Neuronal stem cell (in vitro differentiated cells): ENCODE measurements around the gene DPEP3.

ENCODE experiments used
- DNase-seq: peaks from one replicate; pipeline ENCODE4 v3.0.0-alpha.2; 2013; ENCODE audit warnings: low spot score
- H2AFZ ChIP-seq: one replicate; pipeline ENCODE4 v1.6.1; 2013; ENCODE audit warnings: mild to moderate bottlenecking, low read length, inconsistent platforms
- H2AK5ac ChIP-seq: 2 replicates; pipeline ENCODE4 v1.6.1; 2013; ENCODE audit warnings: low read depth, mild to moderate bottlenecking, inconsistent platforms, low read length, moderate library complexity, mixed read lengths
- H2BK120ac ChIP-seq: 2 replicates; pipeline ENCODE4 v1.6.1; 2013; ENCODE audit warnings: low read depth, mild to moderate bottlenecking, inconsistent platforms, low read length, moderate library complexity, mixed read lengths
- H2BK12ac ChIP-seq: one replicate; pipeline ENCODE4 v1.6.1; 2013; ENCODE audit warnings: low read length, inconsistent platforms
- H2BK15ac ChIP-seq: 2 replicates; pipeline ENCODE4 v1.6.1; 2013; ENCODE audit warnings: mild to moderate bottlenecking, low read length, inconsistent platforms, mixed read lengths
- H2BK5ac ChIP-seq: one replicate; pipeline ENCODE4 v1.6.1; 2013; ENCODE audit warnings: inconsistent platforms, mild to moderate bottlenecking, low read length, moderate library complexity
- H3K14ac ChIP-seq: one replicate; pipeline ENCODE4 v1.6.1; 2013; ENCODE audit warnings: low read length, inconsistent platforms
- H3K18ac ChIP-seq: 2 replicates; pipeline ENCODE4 v1.6.1; 2013; ENCODE audit warnings: low read length, inconsistent platforms
- H3K23ac ChIP-seq: 2 replicates; pipeline ENCODE4 v1.6.1; 2013; ENCODE audit warnings: low read depth, mild to moderate bottlenecking, mixed read lengths, low read length, inconsistent platforms; ENCODE audit not compliant: poor library complexity
- H3K27ac ChIP-seq: replicated peaks from 3 replicates; pipeline ENCODE4 v1.5.1; 2013; ENCODE audit warnings: low read length, inconsistent platforms
- H3K27me3 ChIP-seq, 3 experiments: 2 replicates each; pipeline ENCODE4 v1.6.1; 2013; ENCODE audit warnings: low read length in 3 of 3, mild to moderate bottlenecking in 2 of 3, inconsistent platforms in 1 of 3, low read depth in 1 of 3, mixed read lengths in 1 of 3, moderate library complexity in 1 of 3; ENCODE audit not compliant: control insufficient read depth in 3 of 3, insufficient read depth in 3 of 3
- H3K36me3 ChIP-seq, 2 donors: replicated peaks in 1 of 2; 2 replicates each; pipeline ENCODE4 v1.6.1; 2013; ENCODE audit warnings: low read length in 2 of 2; ENCODE audit not compliant: control insufficient read depth in 2 of 2, insufficient read depth in 2 of 2
- H3K4ac ChIP-seq: 2 replicates; pipeline ENCODE4 v1.6.1; 2013; ENCODE audit warnings: inconsistent platforms, mild to moderate bottlenecking, low read length, moderate library complexity
- H3K4me1 ChIP-seq, 2 donors: 1 replicate in 1 of 2; 2 replicates in 1 of 2; pipeline ENCODE4 v1.6.1; 2013; ENCODE audit warnings: low read length in 2 of 2, low read depth in 1 of 2; ENCODE audit not compliant: control insufficient read depth in 2 of 2, insufficient read depth in 1 of 2
- H3K4me2 ChIP-seq: one replicate; pipeline ENCODE4 v1.6.1; 2013; ENCODE audit warnings: mild to moderate bottlenecking, low read length, inconsistent platforms; ENCODE audit not compliant: insufficient read depth, poor library complexity, severe bottlenecking
- H3K4me3 ChIP-seq, 2 donors: 2 replicates each; pipeline ENCODE4 v1.5.1; 2013; ENCODE audit warnings: low read length in 2 of 2, mild to moderate bottlenecking in 2 of 2, inconsistent platforms in 1 of 2, moderate library complexity in 1 of 2
- H3K79me1 ChIP-seq: one replicate; pipeline ENCODE4 v1.6.1; 2013; ENCODE audit warnings: low read depth, mild to moderate bottlenecking, inconsistent platforms, low read length, moderate library complexity
- H3K9ac ChIP-seq: one replicate; pipeline ENCODE4 v1.6.1; 2013; ENCODE audit warnings: mild to moderate bottlenecking, low read depth, low read length, inconsistent platforms; ENCODE audit not compliant: poor library complexity
- H3K9me3 ChIP-seq, 2 donors: replicated peaks in 1 of 2; 2 replicates each; pipeline versions ENCODE3 to v1.6.1; 2013; ENCODE audit warnings: low read length in 2 of 2, mild to moderate bottlenecking in 2 of 2, inconsistent platforms in 1 of 2, low read depth in 1 of 2, mixed read lengths in 1 of 2, moderate library complexity in 1 of 2; ENCODE audit not compliant: control insufficient read depth in 2 of 2, insufficient read depth in 1 of 2
- H4K8ac ChIP-seq: one replicate; pipeline ENCODE4 v1.6.1; 2013; ENCODE audit warnings: low read depth, mild to moderate bottlenecking, inconsistent platforms, low read length, moderate library complexity
- H4K91ac ChIP-seq: one replicate; pipeline ENCODE4 v1.6.1; 2013; ENCODE audit warnings: low read length, low read depth, mild to moderate bottlenecking, inconsistent platforms; ENCODE audit not compliant: poor library complexity
- WGBS, 2 donors: extraction: QIAGEN DNeasy Blood & Tissue Kit; methylation state at CpG; one replicate each; pipeline ENCODE4 v1.1.7; 2013; ENCODE audit warnings: missing lambda C conversion rate in 2 of 2, mixed read lengths in 1 of 2; ENCODE audit not compliant: insufficient read length in 2 of 2, insufficient replicate concordance in 1 of 2; ENCODE audit errors: extremely low coverage in 2 of 2; 5-methylcytosine and 5-hydroxymethylcytosine counted together

DPEP3 gene

DNA sequence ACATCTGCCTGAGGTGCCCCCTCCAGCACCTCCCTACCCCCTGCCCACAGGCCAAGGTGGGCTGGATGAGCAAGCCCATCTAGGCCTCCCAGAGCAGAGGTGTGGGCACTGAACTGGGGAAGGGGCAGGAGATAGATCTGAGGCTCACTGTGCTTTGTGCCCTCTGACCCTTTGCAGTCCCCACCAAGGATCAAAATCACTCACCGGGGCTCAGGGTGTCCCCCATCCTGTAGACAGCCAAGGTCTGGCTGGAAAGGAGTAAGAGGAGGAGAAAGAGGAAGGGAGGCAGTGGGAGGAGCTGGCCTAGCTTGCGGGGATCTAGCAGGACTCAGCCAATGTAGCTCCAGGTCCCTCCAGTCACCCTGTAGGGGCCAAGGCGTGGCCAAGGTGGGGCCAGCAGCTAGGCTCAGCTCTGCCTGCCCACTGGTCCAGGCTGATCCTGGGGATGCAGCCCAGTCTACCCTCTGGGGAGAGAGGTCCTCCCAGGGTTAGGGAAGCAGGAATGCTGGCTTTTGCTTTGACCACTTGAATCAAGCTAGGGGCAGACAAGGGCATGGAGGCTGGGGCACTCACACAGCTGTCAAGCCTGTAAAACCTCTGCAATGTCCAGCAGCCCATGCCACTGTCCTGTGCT, 13.6 kb downstream of the DPEP3 start:
- Histone ChIP-seq H3K27ac (peak overlapping the region; percentile 20), H3K4me1 (peaks cover 20 to 28% of the 10 kb centered on the region in 2 donors), H2AFZ (no peak overlapping the region), H3K23ac (no peak overlapping the region), H3K4me3 (peak overlapping the region; percentile 53 to 96), H3K4me2 (peak overlapping the region; percentile 63), H2BK15ac (no peak overlapping the region), H4K8ac (no peak overlapping the region), H4K91ac (no peak overlapping the region), H3K27me3 (no peaks in the 10 kb centered on the region), H3K9ac (peak overlapping the region; percentile 75), H3K79me1 (peaks cover 15% of the 10 kb centered on the region), H3K14ac (no peak overlapping the region), H2BK12ac (no peak overlapping the region), H3K4ac (no peak overlapping the region), H2BK120ac (no peak overlapping the region), H2AK5ac (no peak overlapping the region), H2BK5ac (no peak overlapping the region), H3K18ac (peak overlapping the region; percentile 0), H3K9me3 (no peaks in the 10 kb centered on the region), H3K36me3 (peaks cover 15 to 22% of the 10 kb centered on the region in 2 donors)
- no CpG with 5 or more reads among the region's 3 CpGs for WGBS, 2 donors
- no peak for DNase-seq

DNA sequence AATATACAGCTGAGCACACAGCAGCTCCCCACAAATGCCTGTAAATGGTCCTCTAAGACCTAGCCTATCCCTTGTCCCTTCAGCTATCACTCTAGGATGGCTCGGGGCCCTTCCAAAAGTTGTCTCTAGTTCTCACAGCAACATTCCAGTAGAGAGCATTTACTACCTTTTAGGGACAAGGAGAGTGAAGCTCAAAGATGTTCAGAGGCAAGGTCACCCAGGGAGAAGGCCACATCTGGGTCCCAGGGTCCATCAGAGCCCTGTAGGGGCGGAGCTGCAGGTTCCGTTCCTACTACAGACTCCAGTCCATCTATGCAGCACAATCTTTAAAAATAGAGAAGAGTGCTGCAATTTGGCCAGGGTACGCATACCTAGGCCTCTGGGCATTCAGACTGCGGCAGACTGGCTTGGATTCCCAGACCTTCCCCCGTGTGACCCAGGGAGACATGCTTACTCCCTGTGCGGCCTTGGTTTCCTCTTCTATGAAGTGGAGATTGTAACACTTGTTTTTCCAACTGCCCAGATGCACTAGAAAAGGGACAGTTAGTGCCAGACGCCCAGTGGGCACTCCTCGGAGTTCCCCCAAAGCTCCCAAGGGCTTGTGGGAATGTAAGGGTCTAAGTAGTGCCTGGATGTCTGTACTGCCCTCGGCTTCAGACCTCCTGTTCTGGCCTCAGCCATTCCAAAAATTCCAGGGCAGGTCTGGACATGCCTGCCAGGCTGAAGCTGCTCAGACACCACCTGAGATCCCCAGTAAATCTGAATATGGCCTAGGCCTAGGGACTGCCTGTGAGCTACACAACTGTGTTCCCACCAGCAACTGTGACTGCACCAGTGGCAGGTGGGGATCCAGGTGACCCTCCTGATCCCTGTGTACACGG, 14.4 kb downstream of the DPEP3 start:
- peak overlapping the region; percentile 20 for H3K27ac ChIP-seq
- no peak overlapping the region for H2AK5ac ChIP-seq
- H3K36me3 ChIP-seq: peaks cover 23 to 29% of the 10 kb centered on the region in 2 donors
- H2BK5ac ChIP-seq: no peak overlapping the region
- no peak overlapping the region for H3K14ac ChIP-seq
- H2BK15ac ChIP-seq: no peak overlapping the region
- H3K4ac ChIP-seq: no peak overlapping the region
- DNase-seq: no peak
- H2BK120ac ChIP-seq: no peak overlapping the region
- no peaks in the 10 kb centered on the region for H3K27me3 ChIP-seq
- H3K18ac ChIP-seq: peak overlapping the region; percentile 0
- peaks cover 20% of the 10 kb centered on the region for H3K79me1 ChIP-seq
- H3K4me2 ChIP-seq: no peak overlapping the region
- no CpG with 5 or more reads among the region's 11 CpGs for WGBS, 2 donors
- no peaks in the 10 kb centered on the region for H3K9me3 ChIP-seq
- H3K23ac ChIP-seq: no peak overlapping the region
- no peak overlapping the region for H4K8ac ChIP-seq
- H3K4me3 ChIP-seq: peak overlapping the region in 1 of 2 donors; percentile 56
- peak overlapping the region; percentile 75 for H3K9ac ChIP-seq
- peaks cover 20 to 28% of the 10 kb centered on the region in 2 donors for H3K4me1 ChIP-seq
- no peak overlapping the region for H2BK12ac ChIP-seq
- H2AFZ ChIP-seq: no peak overlapping the region
- H4K91ac ChIP-seq: no peak overlapping the region

- Histone ChIP-seq H3K36me3 (peaks cover 35 to 42% of the 10 kb centered on the region in 2 donors), H2AFZ (no peak overlapping the region)
- WGBS, 2 donors: no CpG with 5 or more reads among the region's 6 CpGs
These were observed 15.7 kb downstream of the DPEP3 start for GRCh38 chr16:67964477-67965131.

More at GRCh38 chr16:67964477-67965131, 15.7 kb downstream of the DPEP3 start:
- H3K9ac ChIP-seq: peak overlapping the region; percentile 22
- H2BK15ac ChIP-seq: no peak overlapping the region
- H3K14ac ChIP-seq: no peak overlapping the region
- no peak for DNase-seq
- H4K91ac ChIP-seq: peak overlapping the region; percentile 16
- peaks cover 0 to 2% (median 0%) of the 10 kb centered on the region in 3 experiments for H3K27me3 ChIP-seq
- H3K4me1 ChIP-seq: peaks cover 20 to 27% of the 10 kb centered on the region in 2 donors
- no peak overlapping the region for H2AK5ac ChIP-seq
- no peak overlapping the region for H2BK120ac ChIP-seq
- no peaks in the 10 kb centered on the region for H3K9me3 ChIP-seq
- H4K8ac ChIP-seq: no peak overlapping the region
- H3K23ac ChIP-seq: peak overlapping the region; percentile 36
- H3K18ac ChIP-seq: peak overlapping the region; percentile 57
- H3K4me3 ChIP-seq: peak overlapping the region in 1 of 2 donors; percentile 12
- peaks cover 20% of the 10 kb centered on the region for H3K79me1 ChIP-seq
- H2BK12ac ChIP-seq: no peak overlapping the region
- H3K4me2 ChIP-seq: no peak overlapping the region
- no peak overlapping the region for H3K4ac ChIP-seq
- no peak overlapping the region for H3K27ac ChIP-seq
- no peak overlapping the region for H2BK5ac ChIP-seq
